Stimulated activated CD4-positive, alpha-beta T cell treated with anti-CD3 and anti-CD28 coated beads, TNF-alpha, amount 100 ng/mL, for 24 hours (primary cell): ENCODE results near the gene BZW2.
"Not testable (repeated sequence)": the region's sequence is repeated elsewhere in the genome, so short reads cannot be mapped to it uniquely, and the experiment has no call there.

Experiments used
- DNase-seq, 3 experiments: peaks; one replicate each; pipeline ENCODE4 v3.0.0-alpha.2; 2020; ENCODE audit warnings: low read depth in 3 of 3

The BZW2 gene

DNA sequence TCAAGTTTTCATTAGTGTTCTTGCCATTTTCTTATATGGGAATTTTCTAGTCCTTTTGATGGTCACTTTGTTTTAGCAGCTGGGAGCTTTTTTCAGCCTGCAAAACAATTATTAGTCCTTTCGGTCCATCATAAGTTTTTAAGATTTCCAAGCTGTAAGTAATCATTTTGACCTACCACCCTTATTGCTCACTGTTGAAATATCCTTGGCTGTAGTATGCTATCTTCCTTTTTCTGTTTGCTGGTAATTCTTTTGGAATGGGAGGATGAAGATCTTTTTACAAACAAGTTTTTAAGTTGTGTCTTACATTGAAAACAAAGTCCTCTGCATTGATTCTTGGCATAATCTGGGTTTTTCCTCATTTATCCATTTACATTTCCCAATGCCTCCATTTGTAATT lies 24.0 kb downstream of the BZW2 start:
- DNase-seq: no peak

DNA sequence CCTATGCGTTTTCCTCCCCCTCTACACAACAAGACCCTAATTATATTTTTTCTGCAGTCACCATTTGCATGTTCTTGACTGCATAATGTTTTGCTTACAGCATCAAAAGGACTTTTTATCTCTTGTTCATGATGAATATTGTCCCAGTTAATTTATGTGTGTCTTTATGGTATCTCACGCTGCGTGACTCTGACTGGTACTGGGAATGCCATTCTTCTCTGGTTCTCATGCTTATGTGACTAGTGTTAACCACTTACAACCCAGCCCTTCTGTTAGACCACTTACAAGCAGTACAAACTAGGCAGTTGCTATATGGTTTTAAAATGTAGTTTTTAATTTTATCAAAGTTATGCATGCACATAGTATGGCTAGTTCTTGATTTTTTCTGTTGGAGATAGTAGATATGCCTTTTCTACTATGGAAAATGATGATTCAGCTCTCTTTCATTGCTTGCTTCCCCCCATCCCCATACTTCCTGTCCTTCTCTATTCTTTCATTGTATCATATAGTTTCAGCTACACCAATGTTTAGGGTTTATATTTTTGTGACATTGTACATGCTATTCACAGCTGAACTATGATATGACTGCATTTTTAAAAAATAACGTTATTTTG lies 24.9 kb downstream of the BZW2 start:
- DNase-seq: no peak

DNA sequence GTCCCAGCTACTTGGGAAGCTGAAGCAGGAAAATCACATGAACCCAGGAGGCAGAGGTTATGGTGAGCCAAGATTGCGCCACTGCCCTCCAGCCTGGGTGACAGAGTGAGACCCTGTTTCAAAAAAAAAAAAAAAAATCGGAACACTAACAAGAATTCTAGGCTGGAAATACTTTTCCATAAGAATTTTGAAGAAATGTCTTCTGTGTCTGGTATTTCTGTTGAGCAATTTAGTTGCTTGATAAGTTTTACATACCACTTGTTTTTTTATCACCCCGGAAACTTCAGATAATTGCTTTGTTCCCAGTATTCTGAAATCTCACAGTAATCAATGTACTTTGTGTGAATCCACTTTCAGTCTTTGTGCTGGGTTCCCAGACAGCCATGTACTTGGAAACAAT lies 25.8 kb downstream of the BZW2 start:
- no peak for DNase-seq

DNA sequence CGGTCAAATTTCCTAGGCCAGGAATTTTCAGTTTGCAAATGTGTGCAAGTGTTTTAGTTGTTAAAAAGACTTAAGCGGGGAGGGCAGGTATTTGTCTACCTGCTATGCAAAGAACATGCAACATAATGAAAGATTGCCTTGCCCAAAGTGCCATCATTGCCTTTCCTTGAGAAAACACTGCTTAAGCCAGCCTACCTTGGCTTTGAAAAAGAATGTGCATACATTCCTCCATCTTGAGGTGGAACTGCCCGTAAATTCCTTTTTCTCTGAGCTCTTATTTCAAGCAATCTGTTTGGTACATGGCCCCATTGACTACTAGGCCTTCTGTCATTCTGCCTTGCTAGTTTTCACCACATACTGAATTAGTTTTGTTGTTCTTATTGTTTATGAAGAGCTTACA lies 29.3 kb downstream of the BZW2 start:
- no peak for DNase-seq

DNA sequence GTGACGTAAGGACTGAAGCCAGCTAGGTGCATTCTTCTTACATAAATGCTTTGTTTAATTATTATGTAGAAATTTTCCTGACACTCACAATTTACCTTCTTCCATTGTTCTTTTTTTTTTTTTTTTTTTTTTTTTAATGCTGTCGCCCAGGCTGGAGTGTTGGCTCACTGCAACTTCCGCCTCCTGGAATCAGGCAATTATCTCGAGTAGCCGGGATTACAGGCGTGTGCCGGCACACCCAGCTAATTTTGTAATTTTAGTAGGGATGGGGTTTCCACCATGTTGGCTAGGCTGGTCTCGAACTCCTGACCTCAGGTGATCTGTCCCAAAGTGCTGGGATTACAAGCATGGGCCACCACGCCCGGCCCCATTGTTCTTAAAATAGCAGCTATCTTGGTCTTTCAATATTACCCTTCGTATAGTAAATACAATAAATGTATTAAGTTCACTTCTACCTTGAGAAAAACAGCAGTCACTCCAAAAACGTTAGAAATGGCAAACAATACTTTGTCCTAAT lies 32.1 kb downstream of the BZW2 start:
- DNase-seq: no peak

DNA sequence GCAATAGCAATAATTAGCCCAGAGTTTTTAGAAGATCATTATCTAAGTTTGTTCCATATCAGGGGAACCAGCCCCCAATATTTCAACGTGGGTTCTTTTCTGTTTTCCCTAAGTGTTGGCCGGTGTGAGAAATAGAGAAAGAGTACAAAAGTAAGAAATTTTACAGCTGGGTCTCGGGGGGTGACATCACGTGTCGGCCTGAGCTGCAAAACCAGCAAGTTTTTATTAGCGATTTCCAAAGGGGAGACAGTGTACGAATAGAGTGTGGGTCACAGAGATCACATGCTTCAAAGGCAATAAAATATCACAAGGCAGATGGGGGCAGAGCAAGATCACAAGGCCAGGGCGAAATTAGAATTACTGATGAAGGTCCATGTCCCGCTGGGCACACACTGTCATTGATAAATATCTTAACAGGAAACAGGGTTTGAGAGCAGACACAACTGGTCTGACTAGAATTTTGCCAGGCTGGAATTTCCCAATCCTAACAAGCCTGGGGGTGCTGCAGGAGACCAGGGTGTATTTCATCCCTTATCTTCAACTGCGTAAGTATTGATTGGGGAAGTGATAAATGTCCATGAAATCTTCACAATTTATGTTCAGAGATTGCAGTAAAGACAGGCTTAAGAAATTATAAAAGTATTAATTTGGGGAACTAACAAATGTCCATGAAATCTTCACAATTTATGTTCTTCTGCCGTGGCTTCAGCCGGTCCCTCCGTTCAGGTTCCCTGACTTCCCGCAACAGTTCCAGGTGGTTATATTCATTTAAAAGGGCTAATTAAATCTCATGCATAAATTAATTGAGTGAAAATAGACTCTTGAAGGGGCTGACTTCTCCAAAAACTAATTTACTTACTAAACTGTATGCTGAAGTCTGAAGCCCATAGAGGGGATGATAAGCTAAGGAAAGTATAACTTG lies 32.9 kb downstream of the BZW2 start:
- not testable (repeated sequence) for DNase-seq

DNA sequence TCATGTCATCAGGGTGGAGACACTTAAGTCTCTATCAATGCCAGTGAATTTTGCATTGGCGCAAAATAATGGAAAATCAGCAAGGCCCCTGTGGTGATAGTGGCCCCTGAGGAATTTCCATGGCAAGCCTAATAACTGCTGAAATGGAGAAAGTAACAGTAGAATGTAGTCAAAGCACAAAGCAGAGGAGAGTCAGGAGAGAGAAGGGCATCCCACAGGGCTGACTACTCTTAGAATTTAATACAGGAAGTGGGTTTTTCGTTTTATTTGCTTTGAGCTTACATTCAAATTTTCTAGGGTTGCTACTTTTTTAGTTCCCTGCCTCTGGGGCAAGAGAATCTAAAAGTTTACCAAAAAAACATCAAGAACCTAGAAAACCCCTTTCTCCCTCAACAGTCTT lies 39.0 kb downstream of the BZW2 start:
- no peak for DNase-seq

DNA sequence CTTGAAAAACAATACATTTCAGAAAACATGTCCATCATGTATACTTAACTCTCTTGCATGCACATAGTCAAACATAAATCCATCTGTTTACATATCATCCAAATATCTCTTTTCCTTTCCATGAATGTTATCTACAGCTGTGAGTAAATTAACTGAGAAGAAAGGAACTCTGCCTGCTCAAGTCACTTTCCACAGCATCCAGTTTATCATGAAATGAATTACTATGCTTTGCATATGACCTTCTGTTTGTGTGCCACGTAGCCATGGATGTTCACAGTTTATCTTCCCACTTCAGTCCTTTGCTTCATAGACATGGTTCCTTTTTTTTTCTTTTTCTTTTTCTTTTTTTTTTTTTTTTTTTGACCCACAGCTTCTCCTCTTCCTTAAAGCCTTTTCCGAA lies 39.6 kb downstream of the BZW2 start:
- no peak for DNase-seq

DNA sequence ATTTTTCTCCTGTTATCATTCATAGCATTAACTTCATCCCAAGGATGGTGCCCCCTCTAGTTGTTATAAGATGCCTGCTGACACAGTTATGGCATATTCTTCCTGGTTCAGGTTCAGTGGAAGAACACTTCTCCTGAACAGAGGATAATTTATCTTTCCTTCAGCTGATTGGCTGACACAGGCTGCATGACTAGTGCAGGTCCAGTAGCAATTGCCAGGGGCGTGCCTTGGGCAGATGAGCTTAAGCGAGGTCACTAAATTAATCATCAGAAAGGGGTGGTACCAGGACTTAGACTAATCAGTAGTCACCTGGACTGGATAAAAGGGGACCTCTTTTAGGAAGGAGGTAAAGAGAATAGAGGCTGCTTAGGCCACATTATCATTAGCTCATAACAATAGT lies 42.3 kb downstream of the BZW2 start:
- DNase-seq: no peak

DNA sequence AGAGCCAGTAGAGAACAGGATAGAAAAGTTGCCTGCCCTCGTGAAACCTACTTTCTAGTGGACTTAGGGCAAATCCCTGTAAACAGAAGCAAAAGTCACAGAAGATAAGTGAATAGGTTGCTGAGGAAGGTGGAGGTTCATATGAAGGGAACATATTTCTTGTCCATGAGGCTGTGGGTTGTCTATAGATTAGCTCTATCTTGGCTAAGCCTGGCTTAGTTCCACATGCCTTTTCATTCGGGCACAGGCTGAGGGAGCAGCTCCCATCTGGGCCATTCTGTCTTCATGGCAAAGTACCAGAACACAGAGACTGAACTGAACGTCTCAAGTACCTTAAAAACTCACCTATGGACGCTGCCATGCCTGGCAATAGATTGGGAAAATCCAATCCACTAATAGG lies 45.3 kb downstream of the BZW2 start:
- no peak for DNase-seq

DNA sequence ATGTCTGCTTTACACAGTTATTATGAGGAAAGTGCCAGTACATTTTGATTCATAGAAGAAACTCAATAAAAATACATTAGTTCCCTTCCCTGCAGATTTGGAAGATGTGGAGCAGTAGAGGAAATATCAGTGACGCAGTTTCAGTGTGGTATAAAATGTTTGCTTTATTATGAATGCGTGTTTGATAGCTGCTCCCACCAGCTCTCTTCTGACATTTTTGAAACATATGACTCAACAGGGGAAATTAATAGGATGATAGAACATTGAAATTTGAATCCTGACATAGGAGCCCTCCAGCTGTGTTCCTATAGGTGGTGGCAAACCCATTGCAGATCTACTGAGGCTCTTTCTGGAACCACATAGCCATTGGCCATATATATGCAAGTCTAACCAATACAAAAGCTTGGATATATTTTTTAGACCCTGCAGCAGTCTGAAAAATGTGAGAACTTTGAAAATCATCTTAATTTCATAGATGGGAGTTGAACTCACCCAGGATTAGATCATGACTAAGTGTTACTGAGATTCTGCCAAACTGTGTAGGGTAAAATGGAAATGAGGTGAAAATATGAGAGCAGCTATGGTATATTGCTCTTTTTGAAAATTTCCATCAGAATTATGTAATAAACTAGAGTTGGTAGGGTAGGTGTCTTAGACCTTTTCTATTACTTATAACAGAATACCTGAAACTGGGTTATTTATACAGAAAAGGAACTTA lies 47.8 kb downstream of the BZW2 start:
- no peak for DNase-seq

DNA sequence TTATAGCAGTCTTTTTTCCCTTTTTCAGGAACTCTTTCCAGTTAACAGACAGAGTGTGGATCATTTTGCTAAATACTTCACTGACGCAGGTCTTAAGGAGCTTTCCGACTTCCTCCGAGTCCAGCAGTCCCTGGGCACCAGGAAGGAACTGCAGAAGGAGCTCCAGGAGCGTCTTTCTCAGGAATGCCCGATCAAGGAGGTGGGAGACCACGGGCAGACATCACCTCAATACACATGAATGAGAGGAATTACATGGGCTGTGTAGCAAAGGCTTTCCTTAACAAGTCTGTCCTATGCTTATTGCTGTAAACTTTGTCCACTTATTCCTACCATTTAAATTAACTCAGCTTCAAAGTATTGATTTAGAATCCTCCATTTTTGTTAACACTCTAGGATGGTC lies 48.8 kb downstream of the BZW2 start:
- no peak for DNase-seq

DNA sequence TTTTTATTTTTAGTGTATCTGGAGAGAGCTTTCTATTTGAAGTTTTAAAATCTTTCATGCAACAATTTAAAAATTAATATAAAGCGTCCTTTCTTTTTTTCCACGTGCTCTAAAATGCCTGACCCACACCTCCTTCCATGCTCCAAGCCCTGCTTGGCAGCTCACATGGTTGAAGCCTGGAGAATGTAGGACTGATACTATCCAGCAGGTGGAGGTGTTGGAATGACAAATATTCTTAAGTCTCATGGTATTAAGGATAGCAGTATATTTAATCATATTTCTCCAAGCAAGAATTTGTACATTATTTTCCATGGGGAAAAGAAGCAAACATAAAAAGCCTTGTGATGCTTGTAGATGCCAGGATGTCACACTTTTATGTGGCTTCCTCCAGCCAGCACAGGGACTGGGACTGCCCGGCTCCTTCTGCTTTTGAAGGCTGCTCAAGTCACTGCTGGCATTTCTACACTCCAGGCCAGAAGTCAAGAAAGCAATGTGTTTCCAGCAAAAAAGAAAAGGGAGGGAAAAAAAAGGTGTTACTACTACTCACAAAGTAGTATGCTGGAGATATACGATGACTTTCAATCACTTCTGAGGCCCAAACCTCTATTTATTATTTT lies 49.7 kb downstream of the BZW2 start:
- no peak for DNase-seq

DNA sequence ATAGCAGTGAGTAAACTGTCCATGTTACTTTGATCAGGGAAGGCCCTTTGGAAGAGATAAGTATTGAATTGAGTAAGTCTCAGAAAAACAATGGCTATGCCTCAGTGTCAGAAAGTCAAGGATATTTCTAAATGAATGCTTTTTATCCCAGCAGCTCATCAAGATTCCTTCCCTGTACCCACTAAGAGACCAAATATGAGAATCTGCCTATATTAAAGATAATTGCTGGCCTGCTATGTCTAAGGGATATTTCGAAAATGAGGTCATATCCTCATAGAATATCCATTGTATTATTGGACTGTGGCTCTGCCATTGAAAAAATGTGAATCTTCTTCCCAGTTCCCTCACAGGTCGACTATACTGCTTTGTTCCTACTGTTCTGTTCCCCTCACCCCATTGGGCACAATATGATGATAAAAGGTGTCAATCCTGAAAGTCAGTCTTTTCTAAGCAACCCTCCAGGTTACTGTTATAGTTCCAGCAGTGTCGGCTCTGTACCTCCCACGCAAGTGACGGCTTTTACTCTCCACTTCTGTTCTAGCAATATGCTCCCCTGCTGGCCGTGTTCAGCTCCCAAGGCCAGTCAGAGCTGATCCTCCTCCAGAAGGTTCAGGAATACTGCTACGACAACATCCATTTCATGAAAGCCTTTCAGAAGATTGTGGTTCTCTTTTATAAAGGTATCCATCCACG lies 51.7 kb downstream of the BZW2 start:
- DNase-seq: no peak

DNA sequence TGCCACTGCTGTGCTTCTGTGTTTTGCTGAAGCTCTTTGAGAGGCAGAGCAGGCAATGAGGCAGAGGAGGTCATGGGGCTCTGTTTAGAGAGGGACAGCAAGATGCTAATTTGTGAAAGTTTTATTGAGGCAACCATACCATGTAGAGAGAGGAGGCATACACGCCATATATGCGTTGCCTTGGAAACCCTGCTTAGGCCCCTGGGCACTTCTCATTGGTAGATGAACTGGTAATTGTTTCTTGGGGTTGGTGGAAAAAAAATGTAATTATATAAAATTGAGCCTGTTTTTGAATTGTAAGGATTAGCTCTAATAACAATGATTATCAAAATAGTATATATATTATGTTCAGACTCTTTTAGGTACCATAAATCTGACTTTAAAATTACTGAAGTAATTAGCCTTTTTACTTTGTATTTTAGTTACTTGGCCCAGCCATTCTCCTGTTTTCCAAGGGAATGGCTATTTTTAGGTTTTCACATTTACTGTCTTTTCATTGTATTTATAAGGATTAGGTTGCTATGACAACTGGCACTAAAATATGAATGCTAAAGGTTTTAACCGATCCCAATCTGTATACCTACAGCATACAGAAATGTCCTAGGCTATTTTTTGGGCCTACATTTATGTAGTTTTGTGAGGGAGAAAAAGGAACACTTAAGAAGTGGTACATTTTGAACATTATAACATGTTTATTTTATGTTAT lies 52.4 kb downstream of the BZW2 start:
- DNase-seq: no peak

DNA sequence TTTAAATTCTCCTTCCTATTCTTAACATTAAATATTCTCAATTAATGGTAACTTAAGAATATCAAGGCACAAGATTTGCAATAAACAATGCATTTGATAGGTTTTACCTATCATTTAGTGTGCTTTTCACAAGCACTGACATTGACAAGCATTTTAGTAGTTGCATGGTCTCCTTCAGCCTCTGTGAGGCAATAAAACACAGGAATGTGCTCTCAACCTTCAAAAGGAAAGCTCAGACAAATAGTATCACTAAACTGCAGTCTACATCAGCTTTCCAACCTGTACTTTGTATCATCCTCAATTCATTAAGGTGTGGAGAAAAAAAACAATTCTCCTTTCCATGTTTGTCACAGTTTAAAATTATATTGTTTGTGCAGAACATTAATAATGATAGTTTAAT lies 56.5 kb downstream of the BZW2 start:
- no peak for DNase-seq

DNA sequence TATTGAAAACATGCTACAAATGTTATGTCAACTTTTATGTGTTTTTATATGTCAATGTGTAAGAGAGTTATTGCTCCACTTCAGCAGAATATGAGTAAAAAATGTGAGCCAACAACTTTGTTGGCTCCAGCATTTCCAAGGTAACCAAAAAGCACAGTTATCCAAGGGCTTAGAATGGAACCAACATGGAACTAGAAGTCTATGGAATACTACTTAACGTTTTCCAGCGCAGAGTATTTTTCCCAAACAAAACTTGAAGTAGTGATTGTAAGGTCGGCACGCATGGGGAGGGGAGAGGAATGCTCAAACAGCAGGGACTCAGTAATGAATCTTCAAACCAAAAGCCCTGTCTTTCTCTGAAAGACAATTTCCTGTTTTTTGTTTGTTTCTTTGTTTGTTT lies 62.5 kb downstream of the BZW2 start:
- no peak for DNase-seq

DNA sequence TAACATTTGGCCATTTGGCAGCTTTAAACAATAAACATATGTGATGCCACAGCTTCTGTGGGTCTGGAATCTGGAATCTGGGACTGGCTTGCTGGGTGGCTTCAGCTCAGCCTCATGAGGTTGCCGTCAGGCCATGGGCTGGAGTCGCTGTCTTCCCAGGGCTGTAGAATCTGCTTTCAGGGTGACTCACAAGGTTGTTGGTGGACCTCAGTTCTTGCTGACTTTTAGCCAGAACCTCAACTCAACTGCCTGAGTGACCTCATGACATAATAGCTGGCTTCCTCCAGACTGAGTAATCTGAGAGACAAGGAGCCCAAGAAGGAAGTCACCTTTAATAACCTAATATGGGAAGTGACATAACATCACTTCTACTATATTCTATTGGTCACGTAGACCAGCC lies 63.0 kb downstream of the BZW2 start:
- DNase-seq: no peak

DNA sequence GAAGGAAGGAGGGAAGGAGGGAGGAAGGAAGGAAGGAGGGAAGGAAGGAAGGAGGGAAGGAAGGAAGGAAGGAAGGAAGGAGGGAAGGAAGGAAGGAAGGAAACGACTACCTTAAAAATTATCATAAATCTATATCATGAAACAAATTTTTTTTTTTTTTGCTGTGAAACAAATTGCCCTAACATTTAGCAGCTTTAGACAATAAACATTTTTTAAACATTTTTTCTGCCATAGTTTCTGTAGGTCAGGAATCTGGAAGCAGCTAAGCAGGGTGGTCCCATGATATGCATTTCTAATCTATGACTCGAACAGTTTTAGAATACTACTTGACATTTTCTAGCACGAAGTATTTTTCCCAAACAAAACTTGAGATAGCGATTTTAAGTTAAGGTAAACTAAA lies 64.7 kb downstream of the BZW2 start:
- no peak for DNase-seq

DNA sequence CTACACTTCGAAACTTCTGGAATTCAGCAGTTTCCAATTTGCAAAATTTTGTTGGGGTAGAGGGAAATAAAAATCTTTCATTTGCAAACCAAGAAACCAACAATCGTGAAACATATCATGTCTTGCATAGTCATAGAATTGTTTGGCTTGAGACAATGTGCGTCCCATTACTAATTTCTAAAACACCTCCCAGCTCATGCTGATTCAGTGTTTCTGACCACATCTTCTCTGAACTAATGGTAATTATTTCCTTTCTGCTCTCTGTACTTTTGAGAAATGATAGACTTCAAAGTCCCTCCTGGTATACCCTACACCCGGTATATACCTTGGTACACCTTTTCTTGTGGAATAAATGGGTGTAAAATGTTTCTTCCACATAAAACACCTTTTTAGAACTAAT lies 65.7 kb downstream of the BZW2 start:
- DNase-seq: no peak

DNA sequence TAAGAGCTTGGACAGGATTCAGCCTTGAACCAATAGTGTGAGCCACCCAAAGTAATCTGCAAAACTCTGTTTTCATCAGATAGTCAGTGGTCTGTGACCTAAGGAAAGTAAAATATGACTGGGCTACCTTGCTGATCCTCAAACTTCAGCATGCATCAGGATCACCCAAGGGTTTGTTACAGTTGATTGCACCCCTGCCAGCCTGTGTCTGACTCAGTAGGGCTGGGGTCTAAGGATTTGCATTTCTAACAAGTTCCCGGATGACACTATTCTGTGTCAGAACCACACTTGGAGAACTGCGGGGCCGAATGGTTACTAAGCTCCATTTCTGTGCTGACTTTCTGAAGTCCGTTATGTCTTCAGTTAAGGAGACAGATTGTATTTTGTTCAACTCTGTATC lies 66.9 kb downstream of the BZW2 start:
- no peak for DNase-seq
